IMR-90 (cell line): ENCODE results near the gene OR10K1. TPM values are rescaled to one million over a fixed set of nuclear protein-coding genes. Genes with fewer than 3 reads are reported as not detected.

Source experiments
- ATAC-seq: fragments of 200-7000 bp; cut with Tn5 transposase; 2 replicates; pipeline ENCODE4 v1.9.1; 2020; ENCODE audit warnings: low read depth, mild to moderate bottlenecking, moderate library complexity
- BruUV-seq: library from RNA; stranded (reverse); fragments of 400-500 nt; replicated peaks from 2 replicates; lab custom pipeline; 2021; lab: Mats Ljungman, UMichigan
- CTCF ChIA-PET: fragments of 300-600 bp; formaldehyde crosslinking; extraction: SDS; loops from one replicate; lab custom pipeline; 2021; ENCODE audit warnings: antibody characterized with exemption; lab: Yijun Ruan, JAX
- POLR2A ChIA-PET: fragments of 300-600 bp; sonication (Branson Sonifier 250); formaldehyde crosslinking; loops from one replicate; lab custom pipeline; 2022; ENCODE audit warnings: antibody characterized with exemption; ENCODE audit not compliant: unreplicated experiment; lab: Charles Lee
- DNase-seq: peaks from one replicate; pipeline ENCODE4 v3.0.0; 2013
- H2AFZ ChIP-seq: replicated peaks from 2 replicates; pipeline ENCODE3; 2013; ENCODE audit warnings: low read length, mild to moderate bottlenecking; ENCODE audit not compliant: poor library complexity
- H2AK5ac ChIP-seq: 2 replicates; pipeline ENCODE4 v1.6.1; 2013; ENCODE audit warnings: low read depth, low read length, inconsistent platforms
- H2AK9ac ChIP-seq: replicated peaks from 2 replicates; pipeline ENCODE3; 2013; ENCODE audit warnings: mild to moderate bottlenecking, low read depth, low read length, moderate library complexity; ENCODE audit not compliant: poor library complexity
- H2BK120ac ChIP-seq: 2 replicates; pipeline ENCODE4 v1.6.1; 2013; ENCODE audit warnings: low read depth, low read length, inconsistent platforms
- H2BK15ac ChIP-seq: 3 replicates; pipeline ENCODE4 v1.6.1; 2013; ENCODE audit warnings: low read depth, low read length, inconsistent platforms
- H2BK20ac ChIP-seq: 2 replicates; pipeline ENCODE4 v1.6.1; 2013; ENCODE audit warnings: low read depth, mild to moderate bottlenecking, inconsistent platforms, low read length, moderate library complexity
- H2BK5ac ChIP-seq: 2 replicates; pipeline ENCODE4 v1.6.1; 2013; ENCODE audit warnings: mild to moderate bottlenecking, low read depth, low read length, inconsistent platforms; ENCODE audit not compliant: poor library complexity, severe bottlenecking
- H3K14ac ChIP-seq: replicated peaks from 2 replicates; pipeline ENCODE4 v1.6.1; 2013; ENCODE audit warnings: low read depth, low read length, inconsistent platforms
- H3K18ac ChIP-seq: 2 replicates; pipeline ENCODE4 v1.6.1; 2013; ENCODE audit warnings: low read depth, low read length, control low read depth
- H3K23ac ChIP-seq: 2 replicates; pipeline ENCODE4 v1.6.1; 2013; ENCODE audit warnings: low read depth, low read length, inconsistent platforms
- H3K27ac ChIP-seq: 2 replicates; pipeline ENCODE4 v1.5.1; 2013; ENCODE audit warnings: mild to moderate bottlenecking, control low read depth, low read length; ENCODE audit not compliant: insufficient read depth
- H3K27me3 ChIP-seq: 2 replicates; pipeline ENCODE4 v1.6.1; 2013; ENCODE audit warnings: low read length; ENCODE audit not compliant: control insufficient read depth, insufficient read depth
- H3K36me3 ChIP-seq: 2 replicates; pipeline ENCODE4 v1.6.1; 2013; ENCODE audit warnings: low read length, mixed read lengths; ENCODE audit not compliant: control insufficient read depth, insufficient read depth
- H3K4ac ChIP-seq: 2 replicates; pipeline ENCODE4 v1.6.1; 2013; ENCODE audit warnings: low read depth, low read length, inconsistent platforms
- H3K4me1 ChIP-seq: 2 replicates; pipeline ENCODE4 v1.6.1; 2013; ENCODE audit warnings: low read length, mixed read lengths; ENCODE audit not compliant: control insufficient read depth, insufficient read depth
- H3K4me2 ChIP-seq: 2 replicates; pipeline ENCODE4 v1.6.1; 2013; ENCODE audit warnings: low read depth, mild to moderate bottlenecking, control low read depth, low read length, moderate library complexity
- H3K4me3 ChIP-seq: 2 replicates; pipeline ENCODE4 v1.5.1; 2013; ENCODE audit warnings: low read depth, mild to moderate bottlenecking, control low read depth, low read length, moderate library complexity; ENCODE audit not compliant: insufficient read depth
- H3K56ac ChIP-seq: 2 replicates; pipeline ENCODE4 v1.6.1; 2013; ENCODE audit warnings: low read length, inconsistent platforms; ENCODE audit not compliant: insufficient read depth; ENCODE audit errors: extremely low read depth
- H3K79me1 ChIP-seq, 2 experiments: 2 replicates each; pipeline ENCODE4 v1.6.1; 2013; ENCODE audit warnings: low read length in 2 of 2, inconsistent platforms in 1 of 2, low read depth in 1 of 2
- H3K9ac ChIP-seq: 2 replicates; pipeline ENCODE4 v1.6.1; 2013; ENCODE audit warnings: low read depth, low read length, control low read depth
- H3K9me1 ChIP-seq: 2 replicates; pipeline ENCODE4 v1.6.1; 2013; ENCODE audit warnings: low read length, inconsistent platforms; ENCODE audit not compliant: insufficient read depth
- H3K9me3 ChIP-seq: 2 replicates; pipeline ENCODE4 v1.6.1; 2013; ENCODE audit warnings: low read length; ENCODE audit not compliant: control insufficient read depth, insufficient read depth
- H4K20me1 ChIP-seq: 2 replicates; pipeline ENCODE4 v1.6.1; 2013; ENCODE audit warnings: low read length, inconsistent platforms; ENCODE audit not compliant: insufficient read depth
- H4K5ac ChIP-seq: 2 replicates; pipeline ENCODE4 v1.6.1; 2013; ENCODE audit warnings: mild to moderate bottlenecking, low read depth, low read length, control low read depth
- H4K8ac ChIP-seq, 2 experiments: 2 replicates each; pipeline ENCODE4 v1.6.1; 2013; ENCODE audit warnings: low read depth in 2 of 2, low read length in 2 of 2, control low read depth in 1 of 2, inconsistent platforms in 1 of 2
- H4K91ac ChIP-seq: 2 replicates; pipeline ENCODE4 v1.6.1; 2013; ENCODE audit warnings: low read depth, low read length, inconsistent platforms; ENCODE audit not compliant: insufficient read depth
- BHLHE40 ChIP-seq: fragments of 150-350 bp; IDR thresholded peaks from 2 replicates; pipeline ENCODE4 v1.6.1; 2016; ENCODE audit warnings: mild to moderate bottlenecking, low read depth, low read length
- CEBPB ChIP-seq: IDR thresholded peaks from 2 replicates; pipeline ENCODE4 v1.6.1; 2012; ENCODE audit warnings: low read depth, low read length, improper control_type of control experiment
- CTCF ChIP-seq: conservative IDR thresholded peaks from 2 replicates; pipeline ENCODE4 v1.5.1; 2012; ENCODE audit warnings: mild to moderate bottlenecking, low read depth, low read length, improper control_type of control experiment
- FOS ChIP-seq: fragments of 150-350 bp; IDR thresholded peaks from 2 replicates; pipeline ENCODE4 v1.6.1; 2016; ENCODE audit warnings: low read depth, low read length
- POLR2A ChIP-seq: IDR thresholded peaks from 2 replicates; pipeline ENCODE4 v1.6.1; 2012; ENCODE audit warnings: mild to moderate bottlenecking, low read depth, low read length
- RCOR1 ChIP-seq: IDR thresholded peaks from 2 replicates; pipeline ENCODE4 v1.6.1; 2012; ENCODE audit warnings: mild to moderate bottlenecking, low read length, improper control_type of control experiment; ENCODE audit not compliant: insufficient replicate concordance
- RFX5 ChIP-seq: IDR thresholded peaks from 2 replicates; pipeline ENCODE4 v1.8.0; 2012; ENCODE audit warnings: low read depth, mild to moderate bottlenecking, low read length, moderate library complexity
- SMC3 ChIP-seq: fragments of 150-350 bp; IDR thresholded peaks from 2 replicates; pipeline ENCODE4 v1.6.1; 2016; ENCODE audit warnings: low read depth, mild to moderate bottlenecking, antibody characterized with exemption, low read length, moderate library complexity
- USF2 ChIP-seq: fragments of 150-350 bp; IDR thresholded peaks from 2 replicates; pipeline ENCODE4 v1.6.1; 2017; ENCODE audit warnings: mild to moderate bottlenecking, antibody characterized with exemption, low read length, low read depth
- WGBS, 2 experiments: methylation state at CpG; one replicate each; pipeline versions ENCODE4 v1.1.5 to v1.1.7; 2013; ENCODE audit warnings: missing lambda C conversion rate in 2 of 2; ENCODE audit not compliant: insufficient read length in 1 of 2; ENCODE audit errors: extremely low coverage in 2 of 2; 5-methylcytosine and 5-hydroxymethylcytosine counted together
- dilution Hi-C: fragments of 300-500 bp; cut with HindIII; formaldehyde crosslinking; loops from one replicate; pipeline ENCODE4 v1.14.3; 2018; ENCODE audit warnings: low sequenced_read_pairs; ENCODE audit not compliant: unreplicated experiment
- in situ Hi-C: fragments of 300-500 bp; cut with MboI; formaldehyde crosslinking; loops from 3 replicates; pipeline ENCODE4 v1.14.3; 2019; ENCODE audit warnings: low sequenced_read_pairs, inconsistent platforms, mixed read lengths
- intact Hi-C: fragments of 100-400 bp; cut with micrococcal nuclease; formaldehyde crosslinking; loops from 2 replicates; pipeline ENCODE4 v1.10.0; 2022
- polyA plus RNA-seq, 3 experiments: library from polyadenylated mRNA; depleted of rRNA; stranded (reverse); fragments of >200 nt; gene quantifications; 2 replicates each; pipeline ENCODE4 v1.2.3, GENCODE V29; 2012; ENCODE audit warnings: low replicate concordance in 1 of 3
- total RNA-seq: library from RNA; depleted of rRNA; stranded (reverse); fragments of >200 nt; gene quantifications from 2 replicates; pipeline ENCODE4 v1.2.3, GENCODE V29; 2012
- TF ChIP-seq, protein P1 (sequence below): fragments of 150-350 bp; IDR thresholded peaks from 2 replicates; pipeline ENCODE4 v1.6.1; 2016; ENCODE audit warnings: low read depth, mild to moderate bottlenecking, low read length, moderate library complexity, borderline replicate concordance

The OR10K1 gene
- total and polyA plus RNA-seq, 2 of the 4 experiments (the other 2 are of a cell fraction), result not detected

DNA sequence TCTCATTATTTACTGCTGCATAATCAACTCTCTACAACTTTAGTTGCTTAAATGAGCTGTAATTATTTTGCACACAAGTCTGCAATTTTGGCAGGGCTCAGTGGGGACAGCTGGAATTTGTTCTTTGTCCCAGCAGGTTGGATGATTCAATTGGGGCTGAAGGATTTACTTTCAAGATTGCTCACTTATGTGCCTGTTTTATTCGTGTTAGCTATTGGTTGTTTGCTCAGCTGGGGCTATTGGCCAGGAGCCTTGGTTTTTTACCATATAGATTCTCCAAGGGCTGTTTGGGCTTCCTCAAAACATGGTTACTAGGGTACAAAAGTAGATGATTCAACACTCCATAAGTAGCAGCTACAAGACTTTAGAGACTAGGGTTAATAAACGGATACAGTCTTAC, 23.8 kb downstream of the OR10K1 start:
- Histone ChIP-seq H3K4me3 (no peak overlapping the region), H3K9me1 (no peaks in the 10 kb centered on the region)

More for the DNA sequence above, 23.8 kb downstream of the OR10K1 start:
- no CpG with 5 or more reads among the region's 2 CpGs for WGBS, 2 experiments
- no peak overlapping the region for H3K14ac ChIP-seq
- H3K56ac ChIP-seq, result no peak overlapping the region
- ATAC-seq (no peak), DNase-seq (no peak)
- no peaks in the 10 kb centered on the region for H4K20me1 ChIP-seq
- dilution Hi-C loops, result no loop called here
- TF ChIP-seq, protein P1, sequence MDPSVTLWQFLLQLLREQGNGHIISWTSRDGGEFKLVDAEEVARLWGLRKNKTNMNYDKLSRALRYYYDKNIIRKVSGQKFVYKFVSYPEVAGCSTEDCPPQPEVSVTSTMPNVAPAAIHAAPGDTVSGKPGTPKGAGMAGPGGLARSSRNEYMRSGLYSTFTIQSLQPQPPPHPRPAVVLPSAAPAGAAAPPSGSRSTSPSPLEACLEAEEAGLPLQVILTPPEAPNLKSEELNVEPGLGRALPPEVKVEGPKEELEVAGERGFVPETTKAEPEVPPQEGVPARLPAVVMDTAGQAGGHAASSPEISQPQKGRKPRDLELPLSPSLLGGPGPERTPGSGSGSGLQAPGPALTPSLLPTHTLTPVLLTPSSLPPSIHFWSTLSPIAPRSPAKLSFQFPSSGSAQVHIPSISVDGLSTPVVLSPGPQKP, result no peak
- no peak for TF ChIP-seq RCOR1
- TF ChIP-seq CEBPB, result no peak
- TF ChIP-seq SMC3, result no peak
- no peak for TF ChIP-seq FOS
- no peak for TF ChIP-seq POLR2A
- no peak for TF ChIP-seq RFX5
- TF ChIP-seq CTCF, result no peak
- no peak for TF ChIP-seq USF2
- no peak for TF ChIP-seq BHLHE40
- H4K5ac ChIP-seq, result no peak overlapping the region
- H2BK5ac ChIP-seq, result no peak overlapping the region
- H3K27me3 ChIP-seq, result no peaks in the 10 kb centered on the region
- no peak overlapping the region for H2BK20ac ChIP-seq
- no peak overlapping the region for H3K18ac ChIP-seq
- in situ Hi-C loops, result no loop called here
- no peak overlapping the region for H3K9ac ChIP-seq
- no peak overlapping the region for H2AFZ ChIP-seq
- no peak overlapping the region for H3K4me2 ChIP-seq
- H3K4me1 ChIP-seq, result no peaks in the 10 kb centered on the region
- H3K79me1 ChIP-seq, result no peaks in the 10 kb centered on the region
- H3K36me3 ChIP-seq, result no peaks in the 10 kb centered on the region
- no peak overlapping the region for H2AK5ac ChIP-seq
- no peak overlapping the region for H3K27ac ChIP-seq
- H3K4ac ChIP-seq, result no peak overlapping the region
- no peak overlapping the region for H3K23ac ChIP-seq
- BruUV-seq, result no TSS peak
- H2BK15ac ChIP-seq, result no peak overlapping the region
- CTCF ChIA-PET, result no interaction called here
- no peak overlapping the region for H2AK9ac ChIP-seq
- H4K91ac ChIP-seq, result no peak overlapping the region
- H3K9me3 ChIP-seq, result no peaks in the 10 kb centered on the region
- intact Hi-C loops, result no loop called here
- H4K8ac ChIP-seq, result no peak overlapping the region
- no peak overlapping the region for H2BK120ac ChIP-seq
- POLR2A ChIA-PET, result no interaction called here
